Head of caudate nucleus (tissue), 42 donors: ENCODE data around the gene RALA.

Source experiments
- DNase-seq, 42 donors: peaks; one replicate each; pipeline versions ENCODE4 v3.0.0 to v3.0.0-alpha.2; 2020 to 2021; ENCODE audit warnings: mixed read lengths in 7 of 42
- intact Hi-C: fragments of 100-400 bp; cut with DNase I; formaldehyde crosslinking; loops from one replicate; pipeline ENCODE4 v1.15.0; 2022

The RALA gene, protein sequence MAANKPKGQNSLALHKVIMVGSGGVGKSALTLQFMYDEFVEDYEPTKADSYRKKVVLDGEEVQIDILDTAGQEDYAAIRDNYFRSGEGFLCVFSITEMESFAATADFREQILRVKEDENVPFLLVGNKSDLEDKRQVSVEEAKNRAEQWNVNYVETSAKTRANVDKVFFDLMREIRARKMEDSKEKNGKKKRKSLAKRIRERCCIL

GRCh38 chr7:39623047-39623731 is at the start of gene RALA:
TSS of gene RALA (plus strand) at chr7:39623572. CDS start at chr7:39686668, 63,096 bp downstream.
- intact Hi-C loops: loop anchor here (5.0 kb wide), 1 partner anchor 56 kb away; the partner anchor contains the start of gene YAE1

DNA sequence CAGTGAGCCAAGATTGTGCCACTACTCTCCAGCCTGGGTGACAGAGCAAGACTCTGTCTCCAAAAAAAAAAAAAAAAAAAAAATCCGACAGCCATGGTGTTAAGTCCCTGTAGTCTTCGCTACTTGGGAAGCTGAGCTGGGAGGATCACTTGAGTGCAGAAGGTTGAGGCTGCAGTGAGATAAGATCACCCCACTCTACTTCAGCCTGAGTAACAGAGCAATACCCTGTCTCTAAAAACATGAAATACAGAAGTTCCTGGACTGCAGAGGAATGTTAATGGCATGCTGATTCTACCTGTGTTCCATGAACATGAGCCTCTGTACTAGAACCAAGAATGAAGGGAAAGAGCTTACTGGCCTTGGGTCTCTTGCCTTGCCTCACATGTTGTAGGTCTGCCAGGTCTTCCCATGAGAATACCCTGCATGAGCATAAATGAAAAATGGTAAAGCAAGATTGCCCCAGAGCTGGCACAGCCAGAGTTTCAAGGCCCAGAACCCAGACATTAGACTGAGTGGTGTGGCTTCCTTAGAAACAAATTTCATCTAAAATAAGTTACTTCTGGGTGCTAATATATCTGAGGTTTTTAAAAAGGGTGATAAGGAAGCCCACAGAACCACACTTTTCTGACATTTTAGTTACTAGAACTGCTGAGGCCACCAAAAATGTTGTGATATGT is 48.6 kb upstream of the RALA start:
- no peak for DNase-seq
- intact Hi-C loops: no loop called here

More at GRCh38 chr7:39623047-39623731, at the start of gene RALA:
- DNase-seq: peak; percentile 81 to 98 (median 96)

GRCh38 chr7:39577229-39577874 is 46.0 kb upstream of the RALA start:
- DNase-seq: no peak
- intact Hi-C loops: no loop called here

GRCh38 chr7:39580149-39580874 is 43.1 kb upstream of the RALA start:
- peak; percentile 51 to 93 (median 82) for DNase-seq
- intact Hi-C loops: loop anchor here (5.0 kb wide), 1 partner anchor 167 kb away; no protein-coding TSS in a partner anchor

DNA sequence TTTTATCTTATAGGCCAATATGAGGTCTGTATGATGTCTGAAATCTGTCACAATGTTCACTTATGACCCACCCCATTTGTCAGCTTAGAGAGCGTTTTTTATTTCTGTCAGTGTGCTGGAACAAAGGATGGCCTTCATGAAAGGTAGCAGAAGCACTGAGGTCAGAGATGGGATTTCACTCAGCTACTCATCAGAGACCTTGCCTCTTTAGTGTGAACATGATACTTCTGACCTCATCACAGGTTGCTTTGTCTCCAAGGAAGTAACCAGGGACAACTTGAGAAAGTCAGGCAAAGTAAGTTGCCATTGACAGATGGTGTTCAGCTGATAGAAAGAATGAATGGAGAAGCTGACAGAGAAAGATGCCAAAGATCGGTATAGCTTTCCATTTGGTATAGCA is 40.8 kb upstream of the RALA start:
- intact Hi-C loops: loop anchor here (5.0 kb wide), 1 partner anchor 165 kb away; no protein-coding TSS in a partner anchor

GRCh38 chr7:39583539-39583938 is 39.8 kb upstream of the RALA start:
- intact Hi-C loops: loop anchor here (5.0 kb wide), 1 partner anchor 164 kb away; no protein-coding TSS in a partner anchor
- DNase-seq: no peak

More for the DNA sequence above, 40.8 kb upstream of the RALA start:
- no peak for DNase-seq

- DNase-seq: no peak
- intact Hi-C loops: no loop called here
These were observed 36.0 kb upstream of the RALA start for GRCh38 chr7:39587393-39587792.

DNA sequence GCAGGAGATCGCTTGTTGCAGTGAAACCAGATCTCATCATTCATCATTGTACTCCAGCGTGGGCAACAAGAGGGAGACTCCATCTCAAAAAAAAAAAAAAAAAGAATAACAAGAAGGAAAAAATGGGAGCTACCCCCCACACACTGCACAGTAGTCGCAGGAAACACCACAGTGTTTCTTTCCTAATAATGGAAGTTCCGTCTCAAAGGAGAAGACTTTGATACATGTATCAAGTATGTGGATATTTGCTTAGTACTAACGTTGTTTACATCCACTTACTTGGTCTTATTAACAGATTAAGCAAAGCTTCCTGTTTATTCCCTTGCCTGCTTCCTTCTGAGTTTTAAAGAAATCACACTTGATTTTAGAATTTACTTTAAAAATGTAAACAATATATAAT is 35.0 kb upstream of the RALA start:
- intact Hi-C loops: no loop called here
- no peak for DNase-seq

DNA sequence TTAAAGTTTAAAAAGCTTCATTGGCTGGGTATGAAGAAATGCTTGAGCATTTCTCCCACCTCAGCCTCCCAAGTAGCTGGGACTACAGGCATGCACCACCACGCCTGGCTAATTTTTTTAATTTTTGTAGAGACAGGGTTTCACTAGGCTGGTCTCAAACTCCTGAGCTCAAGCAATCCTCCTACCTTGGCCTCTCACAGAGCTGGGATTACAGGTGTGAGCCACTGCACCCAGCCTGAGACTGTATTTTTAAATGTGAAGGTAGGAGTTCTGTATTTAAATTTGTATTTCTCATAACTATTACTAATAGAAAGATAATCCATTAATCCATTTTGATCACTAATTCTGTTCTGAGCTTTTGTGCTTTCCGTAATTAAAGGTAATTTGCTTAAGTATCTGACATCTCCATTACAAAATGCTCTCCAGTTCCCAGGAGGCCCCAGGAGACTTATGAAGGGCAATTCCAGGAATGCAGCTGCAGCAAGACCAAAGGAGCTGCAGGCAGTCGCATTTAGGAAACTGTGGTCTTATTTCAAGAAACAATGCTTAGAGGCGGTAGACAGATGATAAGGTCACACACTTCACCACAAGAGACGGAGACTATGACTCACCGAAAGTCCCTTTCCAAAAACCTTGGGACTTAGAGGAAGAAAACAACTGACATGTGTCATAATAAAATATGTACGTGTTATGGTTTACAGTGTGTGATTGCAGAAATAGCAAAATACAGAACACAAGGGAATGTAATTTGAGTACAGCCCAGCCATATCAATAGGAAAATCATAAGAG is 33.9 kb upstream of the RALA start:
- DNase-seq: no peak
- intact Hi-C loops: no loop called here

GRCh38 chr7:39592586-39592985 is 30.8 kb upstream of the RALA start:
- intact Hi-C loops: no loop called here
- no peak for DNase-seq

DNA sequence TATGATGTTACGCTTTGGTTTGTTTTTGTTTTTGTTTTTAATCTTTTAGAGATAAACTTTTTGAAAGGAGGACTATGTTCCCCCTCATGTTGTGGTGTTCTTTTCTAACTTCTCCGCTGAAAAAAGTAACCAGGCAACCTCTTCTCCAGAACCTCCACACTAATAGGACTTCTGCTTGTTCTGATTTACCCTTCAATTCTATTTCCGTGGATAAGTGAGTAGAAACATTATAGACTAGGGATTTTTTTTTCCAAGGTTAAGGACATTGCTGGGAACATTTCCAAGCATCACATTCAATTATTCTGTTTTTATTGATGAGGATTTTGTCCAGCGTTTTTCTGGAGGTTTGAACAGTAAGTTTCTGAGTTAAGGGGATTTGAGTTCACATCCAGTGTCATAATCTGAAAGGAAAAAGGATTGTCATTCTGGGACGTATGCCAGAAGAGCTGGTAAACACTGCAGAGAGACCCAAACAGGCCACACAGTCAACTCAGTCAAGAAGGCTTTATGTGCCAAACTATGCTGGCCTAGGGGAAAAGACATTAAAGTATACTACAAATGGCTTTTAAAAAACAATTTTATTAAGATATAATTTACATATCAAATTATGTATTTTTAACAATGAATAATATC is 28.3 kb upstream of the RALA start:
- intact Hi-C loops: no loop called here

DNA sequence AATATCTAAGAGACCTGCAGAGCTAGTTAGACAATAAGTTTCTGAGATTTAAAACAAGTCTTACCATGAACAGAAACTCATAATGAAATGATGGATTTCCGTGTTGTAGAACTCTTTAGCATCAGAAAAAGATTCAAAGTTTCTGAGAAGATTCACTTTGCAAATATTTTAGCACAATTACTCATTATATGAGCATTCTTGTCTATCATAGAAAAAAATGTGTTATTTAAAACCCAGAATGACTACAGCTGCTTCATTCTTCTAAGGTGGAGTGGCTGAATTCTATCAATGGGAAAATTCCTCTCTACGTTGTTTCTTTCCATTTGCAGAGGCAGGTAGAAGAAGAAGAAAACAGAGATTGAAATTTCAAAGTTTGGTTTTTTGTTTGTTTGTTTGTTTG is 21.0 kb upstream of the RALA start:
- no peak for DNase-seq
- intact Hi-C loops: no loop called here

More for the DNA sequence above, 28.3 kb upstream of the RALA start:
- peak in 3 of 42 donors; percentile 14 to 33 (median 21) for DNase-seq

- DNase-seq: no peak
- intact Hi-C loops: no loop called here
These were observed 19.4 kb upstream of the RALA start for GRCh38 chr7:39603924-39604323.

DNA sequence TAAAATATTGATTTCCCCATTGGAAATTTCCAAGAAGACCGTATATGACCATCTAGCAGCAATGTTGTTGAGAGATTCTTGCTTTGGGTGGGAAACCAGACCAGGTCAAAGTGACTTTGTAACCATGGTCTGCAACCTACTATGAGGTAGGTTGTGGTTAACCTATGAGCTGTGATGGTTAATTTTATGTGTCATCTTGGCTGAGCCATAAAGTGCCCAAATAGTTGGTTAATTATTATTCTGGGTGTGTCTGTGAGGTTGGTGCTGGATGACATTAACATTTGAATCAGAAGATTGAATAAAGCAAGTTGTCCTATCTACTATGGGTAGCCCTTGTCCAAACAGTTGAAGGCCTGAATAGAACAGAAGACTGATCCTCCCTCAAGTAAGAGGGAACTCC is 18.3 kb upstream of the RALA start:
- no peak for DNase-seq
- intact Hi-C loops: no loop called here

GRCh38 chr7:39606352-39606751 is 17.0 kb upstream of the RALA start:
- peak in 17 of 42 donors; percentile 10 to 73 (median 32) for DNase-seq
- intact Hi-C loops: no loop called here

GRCh38 chr7:39606941-39607340 is 16.4 kb upstream of the RALA start:
- intact Hi-C loops: no loop called here
- DNase-seq: no peak

- DNase-seq: no peak
- intact Hi-C loops: no loop called here
These were observed 15.5 kb upstream of the RALA start for GRCh38 chr7:39607865-39608264.

DNA sequence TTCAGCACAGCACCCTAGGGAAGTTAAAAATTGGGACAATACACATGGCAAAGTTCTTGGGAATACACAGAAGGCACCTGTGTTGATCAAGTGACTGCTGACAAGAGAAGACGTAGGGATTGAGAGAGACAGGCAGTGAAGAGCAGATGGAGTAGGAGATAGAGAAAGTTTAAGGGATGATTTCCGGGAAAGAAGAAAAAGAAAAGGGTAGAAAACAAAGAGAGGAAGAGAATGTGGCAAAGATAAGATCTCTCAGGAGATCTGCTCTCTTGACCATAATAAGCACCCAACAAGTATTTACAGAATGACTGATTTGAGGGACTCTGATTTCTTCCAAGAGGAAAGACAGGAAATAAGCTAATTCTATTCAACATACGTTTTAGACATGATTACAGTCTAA is 15.1 kb upstream of the RALA start:
- intact Hi-C loops: no loop called here
- no peak for DNase-seq
